GM21367 (cell line): Measurements from ENCODE around the gene SCYL2.
A peak's percentile ranks its signal among the peaks of the same experiment; 100 is the strongest.
"Not testable (repeated sequence)": the region's sequence is repeated elsewhere in the genome, so short reads cannot be mapped to it uniquely, and the experiment has no call there.

Experiments used
- ATAC-seq: cut with Tn5 transposase; IDR thresholded peaks from one replicate; pipeline ENCODE4 v1.9.1; 2021; ENCODE audit not compliant: unreplicated experiment

SCYL2 gene

DNA sequence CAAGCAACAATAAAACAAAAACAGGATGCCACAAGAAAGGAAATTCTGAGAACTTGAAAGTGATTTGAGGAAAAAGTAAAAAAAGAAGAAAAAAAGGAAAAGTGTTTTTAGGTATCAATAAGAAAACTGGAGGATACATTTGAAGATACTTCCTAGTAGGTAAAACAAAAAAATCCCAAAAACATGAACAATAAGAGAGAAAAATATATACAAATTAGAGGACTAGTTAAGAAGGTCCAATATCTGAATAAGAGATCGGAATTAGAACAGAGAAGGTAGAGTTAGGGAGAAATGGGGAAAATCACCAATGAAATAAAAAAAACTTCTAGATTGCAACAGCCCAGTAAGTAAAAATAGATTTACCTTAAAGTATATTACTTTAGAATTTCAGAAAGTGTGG, 8.8 kb upstream of the SCYL2 start:
- no peak for ATAC-seq

DNA sequence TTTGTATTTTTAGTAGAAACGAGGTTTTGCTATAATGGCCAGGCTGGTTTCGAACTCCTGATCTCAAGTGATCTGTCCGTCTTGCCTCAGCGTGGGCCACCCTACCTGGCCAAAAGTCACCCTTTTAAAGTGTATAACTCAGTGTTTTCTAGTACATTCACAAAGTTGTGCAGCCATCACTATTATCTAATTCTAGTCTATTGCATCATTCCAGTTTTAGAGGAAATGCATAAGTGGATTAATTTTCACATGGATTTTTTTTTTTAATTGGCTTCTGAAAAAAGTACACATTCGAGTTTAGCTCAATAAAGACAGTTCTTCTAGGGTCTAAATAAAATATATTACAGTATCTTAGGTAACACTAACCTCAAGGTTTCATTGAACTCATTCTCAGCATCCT, 3.8 kb upstream of the SCYL2 start:
- no peak for ATAC-seq

GRCh38 chr12:100265107-100265506, 1.9 kb upstream of the SCYL2 start:
- ATAC-seq: not testable (repeated sequence)

- peak; percentile 12 for ATAC-seq
Observed at GRCh38 chr12:100265732-100266584, 1.0 kb upstream of the SCYL2 start.

GRCh38 chr12:100266585-100266834, 467 bp upstream of the SCYL2 start:
- ATAC-seq: peak; percentile 84

GRCh38 chr12:100267603-100268281, 765 bp downstream of the SCYL2 start:
- ATAC-seq: peak; percentile 9

- no peak for ATAC-seq
Observed at GRCh38 chr12:100268835-100269564, 2.0 kb downstream of the SCYL2 start.

- ATAC-seq: no peak
Observed at GRCh38 chr12:100273782-100274181, 6.8 kb downstream of the SCYL2 start.

DNA sequence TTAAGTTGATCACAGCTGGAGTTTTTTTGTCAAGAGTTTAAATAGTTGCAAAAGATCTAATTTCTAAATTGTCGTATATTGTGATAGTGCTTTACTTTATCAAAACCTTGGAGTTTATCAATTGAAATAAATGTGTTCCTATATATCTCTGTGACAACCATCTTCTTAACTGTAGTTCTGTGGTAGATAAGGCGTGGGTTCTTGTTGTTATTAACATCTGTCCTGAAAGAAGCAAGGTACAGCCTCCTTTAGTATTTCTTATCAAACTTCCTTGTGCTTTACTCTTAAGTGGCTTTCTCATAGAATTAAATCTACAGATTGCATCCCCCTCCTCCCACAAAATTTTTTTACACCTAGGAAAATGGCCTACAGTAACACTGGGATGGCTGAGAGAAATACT, 7.3 kb downstream of the SCYL2 start:
- ATAC-seq: no peak

DNA sequence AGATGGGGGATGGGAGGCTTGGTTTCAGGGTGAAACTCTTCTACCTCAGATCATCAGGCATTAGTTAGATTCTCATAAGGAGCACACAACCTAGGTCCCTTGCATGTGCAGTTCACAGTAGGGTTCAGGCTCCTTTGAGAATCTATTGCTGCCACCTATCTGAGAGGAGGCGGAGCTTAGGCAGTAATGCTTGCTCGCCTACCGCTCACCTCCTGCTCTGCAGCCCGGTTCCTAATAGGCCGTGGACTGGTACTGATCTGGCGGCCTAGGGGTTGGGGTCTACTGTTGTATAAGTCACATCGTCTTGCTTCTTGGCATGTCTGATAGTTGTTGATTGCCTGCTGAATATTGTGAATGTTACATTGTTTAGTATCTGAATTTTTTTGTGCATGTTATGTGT, 12.2 kb downstream of the SCYL2 start:
- no peak for ATAC-seq

- ATAC-seq: no peak
Observed at GRCh38 chr12:100279607-100280244, 12.7 kb downstream of the SCYL2 start.

DNA sequence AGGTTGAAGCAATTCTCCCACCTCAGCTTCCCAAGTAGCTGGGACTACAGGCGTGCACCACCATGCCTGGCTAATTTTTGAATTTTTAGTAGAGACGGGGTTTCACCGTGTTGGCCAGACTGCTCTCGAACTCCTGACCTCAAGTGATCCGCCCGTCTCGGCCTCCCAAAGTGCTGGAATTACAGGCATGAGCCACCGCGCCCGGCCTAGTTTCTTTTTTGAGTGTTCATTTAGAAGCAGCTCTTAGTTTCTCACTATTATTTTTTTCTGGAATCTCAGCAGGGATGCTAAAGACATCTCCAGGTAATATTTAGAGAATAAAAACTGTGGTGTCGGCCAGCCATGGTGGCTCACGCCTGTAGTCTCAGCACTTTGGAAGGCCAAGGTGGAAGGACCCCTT, 17.6 kb downstream of the SCYL2 start:
- ATAC-seq: not testable (repeated sequence)

DNA sequence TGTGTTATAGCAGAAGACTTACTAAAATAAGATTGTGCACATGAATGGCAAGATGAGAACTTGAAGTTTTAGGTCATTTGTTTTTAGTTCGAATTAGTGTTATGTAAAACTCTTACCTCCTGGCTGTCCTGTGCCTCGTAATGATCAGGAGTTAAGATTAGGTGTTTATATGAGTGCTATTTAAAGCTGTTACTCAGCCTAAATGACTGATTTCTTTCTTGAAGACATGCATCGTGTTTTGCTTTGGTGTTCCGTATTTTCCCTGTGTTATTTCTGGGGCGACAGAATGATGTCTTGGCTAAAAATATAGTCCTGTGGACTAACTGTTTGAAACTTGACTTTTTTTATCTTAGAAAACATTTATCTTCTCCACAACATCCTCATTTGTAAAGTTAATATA, 22.1 kb downstream of the SCYL2 start:
- ATAC-seq: no peak

DNA sequence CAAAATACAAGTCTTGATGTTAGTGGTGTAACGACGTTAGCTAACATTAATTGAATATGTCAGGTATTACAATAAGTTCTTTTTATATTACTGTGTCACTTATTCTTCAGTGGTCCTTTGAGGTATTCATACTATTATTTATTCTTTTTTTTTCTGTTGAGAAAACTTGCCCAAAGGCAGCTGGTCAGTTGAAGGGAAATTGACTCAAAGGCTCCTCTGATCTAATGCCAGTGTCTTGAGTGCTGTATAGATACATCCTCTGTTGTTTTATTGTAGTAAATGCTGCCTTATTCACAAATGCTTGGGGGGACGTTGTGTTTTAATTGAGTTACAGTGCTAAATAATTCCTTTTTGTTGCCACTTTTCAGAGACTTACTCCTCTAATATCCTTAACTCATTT, 23.0 kb downstream of the SCYL2 start:
- ATAC-seq: no peak

- ATAC-seq: no peak
Observed at GRCh38 chr12:100293017-100293416, 26.0 kb downstream of the SCYL2 start.

DNA sequence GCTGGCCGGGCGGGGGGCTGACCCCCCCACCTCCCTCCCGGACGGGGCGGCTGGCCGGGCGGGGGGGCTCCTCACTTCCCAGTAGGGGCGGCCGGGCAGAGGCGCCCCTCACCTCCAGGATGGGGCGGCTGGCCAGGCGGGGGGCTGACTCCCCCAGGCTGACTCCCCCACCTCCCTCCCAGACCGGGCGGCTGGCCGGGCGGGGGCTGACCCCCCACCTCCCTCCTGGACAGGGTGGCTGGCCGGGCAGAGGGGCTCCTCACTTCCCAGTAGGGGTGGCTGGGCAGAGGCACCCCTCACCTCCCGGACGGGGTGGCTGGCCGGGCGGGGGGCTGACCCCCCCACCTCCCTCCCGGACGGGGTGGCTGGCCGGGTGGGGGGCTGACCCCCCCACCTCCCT, 27.4 kb downstream of the SCYL2 start:
- not testable (repeated sequence) for ATAC-seq

GRCh38 chr12:100295764-100296555, 29.0 kb downstream of the SCYL2 start:
- ATAC-seq: no peak

- ATAC-seq: no peak
Observed at GRCh38 chr12:100302081-100302480, 35.1 kb downstream of the SCYL2 start.

DNA sequence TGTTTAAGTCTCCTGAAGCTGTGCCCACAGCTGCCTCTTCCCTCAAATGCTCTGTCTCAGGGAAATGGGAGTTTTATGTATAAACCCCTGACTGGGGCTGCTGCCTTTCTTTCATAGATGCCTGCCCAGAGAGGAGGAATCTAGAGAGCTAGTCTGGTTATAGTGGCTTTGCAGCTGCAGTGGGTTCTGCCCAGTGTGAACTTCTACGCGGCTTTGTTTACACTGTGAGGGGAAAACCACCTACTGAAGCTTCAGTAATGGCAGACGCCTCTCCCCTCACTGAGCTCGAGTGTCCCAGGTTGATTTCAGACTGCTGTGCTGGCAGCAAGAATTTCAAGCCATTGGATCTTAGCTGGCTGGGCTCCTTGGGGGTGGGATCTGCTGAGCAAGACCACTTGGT, 36.9 kb downstream of the SCYL2 start:
- no peak for ATAC-seq

GRCh38 chr12:100304334-100304733, 37.4 kb downstream of the SCYL2 start:
- ATAC-seq: not testable (repeated sequence)

DNA sequence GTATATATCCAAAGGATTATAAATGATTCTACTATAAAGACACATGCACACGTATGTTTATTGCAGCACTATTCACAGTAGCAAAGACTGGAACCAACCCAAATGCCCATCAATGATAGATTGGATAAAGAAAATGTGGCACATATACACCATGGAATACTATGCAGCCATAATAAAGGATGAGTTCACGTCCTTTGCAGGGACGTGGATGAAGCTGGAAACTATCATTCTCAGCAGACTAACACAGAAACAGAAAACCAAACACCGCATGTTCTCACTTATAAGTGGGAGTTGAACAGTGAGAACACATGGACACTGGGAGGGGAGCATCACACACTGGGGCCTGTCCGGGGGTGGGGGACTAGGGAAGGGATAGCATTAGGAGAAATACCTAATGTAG, 41.2 kb downstream of the SCYL2 start:
- ATAC-seq: not testable (repeated sequence)
